Bronchial smooth muscle cell (primary cell): ENCODE results near the gene ITGAX. TPM values are rescaled to one million over a fixed set of nuclear protein-coding genes. Genes with fewer than 3 reads are reported as not detected.

Source experiments
- total RNA-seq: library from RNA; depleted of rRNA; stranded (reverse); fragments of >200 nt; gene quantifications from 2 replicates; pipeline ENCODE4 v1.2.1, GENCODE V29; 2014

ITGAX gene
- under 0.01 TPM in 1 of 2 replicates, not detected in the other for total RNA-seq

GRCh38 chr16:31354394-31355291, at the start of gene ITGAX:
TSS of gene ITGAX (plus strand) at chr16:31355176. CDS start at chr16:31355255, 79 bp downstream.

DNA sequence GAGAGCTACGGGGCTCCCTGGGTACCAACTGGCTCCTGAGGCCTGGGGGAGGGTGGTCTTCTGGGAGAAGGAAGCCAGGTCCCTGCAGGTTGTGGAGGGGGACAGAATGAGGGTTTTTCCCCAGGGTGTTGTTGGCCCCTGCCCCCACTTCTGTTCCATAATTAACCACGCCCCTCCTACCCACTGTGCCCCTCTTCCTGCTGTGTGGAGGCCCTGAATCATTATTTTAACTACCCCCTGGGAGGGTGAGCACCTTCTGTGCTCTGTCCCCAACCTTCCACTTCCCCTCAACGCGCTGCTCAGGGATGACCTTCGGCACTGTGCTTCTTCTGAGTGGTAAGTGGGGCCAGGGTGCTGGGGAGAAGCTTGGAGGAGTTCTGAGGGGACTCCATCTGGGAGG, 38.1 kb downstream of the ITGAX start, which contains the start of gene ITGAD:
ITGAD (plus strand) TSS at position 280 of the 400 bp plus-strand sequence; CDS start at position 306, 26 bp downstream.

GRCh38 chr16:31428279-31428597, 73.3 kb downstream of the ITGAX start, which contains the start of gene COX6A2:
TSS of gene COX6A2 (minus strand) at chr16:31428360. CDS start at chr16:31428325, 35 bp downstream.

Other genes starting within 250 kb of the ITGAX start
- 10.4 TPM in 2 replicates for gene BCKDK, start 246.8 kb upstream of the ITGAX start, total RNA-seq
- 24.4 and 46.5 TPM in 2 replicates for gene KAT8, start 237.5 kb upstream of the ITGAX start, total RNA-seq
- 0.09 TPM in 1 of 2 replicates, not detected in the other for gene PRSS8, start 219.4 kb upstream of the ITGAX start, total RNA-seq
- gene PRSS36, start 205.1 kb upstream of the ITGAX start, total RNA-seq: 0.17 and 0.47 TPM in 2 replicates
- gene FUS, start 175.0 kb upstream of the ITGAX start, total RNA-seq: 32.5 and 32.7 TPM in 2 replicates
- gene PYCARD, start 152.4 kb upstream of the ITGAX start, total RNA-seq: 105 and 171 TPM in 2 replicates
- gene TRIM72, start 141.1 kb upstream of the ITGAX start, total RNA-seq: under 0.01 TPM in 2 replicates
- gene PYDC1, start 138.0 kb upstream of the ITGAX start, total RNA-seq: not detected in 2 replicates
- under 0.01 and 0.09 TPM in 2 replicates for gene ITGAM, start 95.2 kb upstream of the ITGAX start, total RNA-seq
- not detected in 2 replicates for gene ITGAD, start 38.2 kb downstream of the ITGAX start, total RNA-seq
- not detected in 2 replicates for gene COX6A2, start 73.2 kb downstream of the ITGAX start, total RNA-seq
- gene ZNF843, start 87.6 kb downstream of the ITGAX start, total RNA-seq: 0.34 and 0.47 TPM in 2 replicates
- gene ARMC5, start 104.3 kb downstream of the ITGAX start, total RNA-seq: 5.8 and 6.5 TPM in 2 replicates
- 11.6 and 16.4 TPM in 2 replicates for gene TGFB1I1, start 117.0 kb downstream of the ITGAX start, total RNA-seq
- gene SLC5A2, start 127.9 kb downstream of the ITGAX start, total RNA-seq: under 0.01 TPM in 2 replicates
- 37.4 and 46.9 TPM in 2 replicates for gene RUSF1, start 153.2 kb downstream of the ITGAX start, total RNA-seq
- not detected in 2 replicates for gene AHSP, start 172.7 kb downstream of the ITGAX start, total RNA-seq